Ascending aorta (tissue), 2 donors: ENCODE measurements around the gene CLIC3. TPM values are rescaled to one million over a fixed set of nuclear protein-coding genes. Genes with fewer than 3 reads are reported as not detected.

Experiments
- DNase-seq, 2 donors: peaks; one replicate each; pipeline ENCODE4 v3.0.0-alpha.2; 2019; ENCODE audit warnings: low spot score in 2 of 2
- H3K27ac ChIP-seq, 2 donors: fragments of 200-600 bp; sonication (generic); one replicate each; pipeline ENCODE4 v1.5.1; 2016 to 2017; ENCODE audit warnings: mild to moderate bottlenecking in 1 of 2
- H3K27me3 ChIP-seq: fragments of 200-600 bp; sonication (generic); one replicate; pipeline ENCODE4 v1.5.1; 2017
- H3K36me3 ChIP-seq, 2 donors: fragments of 200-600 bp; sonication (generic); one replicate each; pipeline ENCODE4 v1.5.1; 2016
- H3K4me1 ChIP-seq, 2 donors: fragments of 200-600 bp; sonication (generic); one replicate each; pipeline ENCODE4 v1.5.1; 2016 to 2017; ENCODE audit warnings: mild to moderate bottlenecking in 1 of 2
- H3K4me3 ChIP-seq, 2 donors: fragments of 200-600 bp; sonication (generic); one replicate each; pipeline ENCODE4 v1.5.1; 2016 to 2017; ENCODE audit warnings: mild to moderate bottlenecking in 1 of 2
- H3K9me3 ChIP-seq, 2 donors: fragments of 200-600 bp; sonication (generic); one replicate each; pipeline ENCODE4 v1.5.1; 2016
- CTCF ChIP-seq, 3 experiments: fragments of 200-600 bp in 2 of 3; fragments of 450-650 bp in 1 of 3; sonication (generic) in 2 of 3; IDR thresholded peaks; one replicate each; pipeline ENCODE4 v1.5.1; 2016 to 2019; ENCODE audit warnings: antibody characterized with exemption in 3 of 3, mild to moderate bottlenecking in 1 of 3, moderate library complexity in 1 of 3
- intact Hi-C: fragments of 100-400 bp; cut with DNase I; formaldehyde crosslinking; loops from one replicate; pipeline ENCODE4 v1.15.1; 2023
- total RNA-seq: library from RNA; depleted of rRNA; stranded (reverse); fragments of >200 nt; gene quantifications from one replicate; pipeline ENCODE4 v1.1.0, GENCODE V29; 2016

Gene CLIC3
- total RNA-seq, 1 donor from 2014 or later = 2.8 TPM

- Histone ChIP-seq H3K27ac (no peak overlapping the region), H3K27me3 (no peaks in the 10 kb centered on the region), H3K4me1 (peaks cover 7 to 8% of the 10 kb centered on the region in 2 donors), H3K36me3 (no peaks in the 10 kb centered on the region), H3K4me3 (no peak overlapping the region), H3K9me3 (no peaks in the 10 kb centered on the region)
- no peak for TF ChIP-seq CTCF (IDR thresholded peaks at IDR 0.05)
- intact Hi-C loops = no loop called here
- no peak for DNase-seq
Observed at GRCh38 chr9:136974817-136975535, 21.4 kb downstream of the CLIC3 start.

- intact Hi-C loops = no loop called here
- peaks cover 7 to 8% of the 10 kb centered on the region in 2 donors for H3K4me1 ChIP-seq
- H3K9me3 ChIP-seq = no peaks in the 10 kb centered on the region
- H3K36me3 ChIP-seq = no peaks in the 10 kb centered on the region
- H3K4me3 ChIP-seq = no peak overlapping the region
- no peak for TF ChIP-seq CTCF (IDR thresholded peaks at IDR 0.05)
- no peaks in the 10 kb centered on the region for H3K27me3 ChIP-seq
- DNase-seq = no peak
- no peak overlapping the region for H3K27ac ChIP-seq
Observed at GRCh38 chr9:136973618-136974617, 22.4 kb downstream of the CLIC3 start.

GRCh38 chr9:136972743-136973142 is 23.6 kb downstream of the CLIC3 start:
- H3K27ac ChIP-seq = no peak overlapping the region
- DNase-seq = no peak
- intact Hi-C loops = no loop called here

GRCh38 chr9:136972335-136972734 is 24.0 kb downstream of the CLIC3 start:
- H3K27me3 ChIP-seq = no peaks in the 10 kb centered on the region
- H3K4me1 ChIP-seq = no peaks in the 10 kb centered on the region
- TF ChIP-seq CTCF (IDR thresholded peaks at IDR 0.05) = no peak
- DNase-seq = no peak
- no peaks in the 10 kb centered on the region for H3K9me3 ChIP-seq
- H3K27ac ChIP-seq = no peak overlapping the region
- no peaks in the 10 kb centered on the region for H3K36me3 ChIP-seq
- no peak overlapping the region for H3K4me3 ChIP-seq
- intact Hi-C loops = no loop called here

More at GRCh38 chr9:136972743-136973142, 23.6 kb downstream of the CLIC3 start:
- no peak overlapping the region for H3K4me3 ChIP-seq
- H3K27me3 ChIP-seq = no peaks in the 10 kb centered on the region
- no peak for TF ChIP-seq CTCF (IDR thresholded peaks at IDR 0.05)
- no peaks in the 10 kb centered on the region for H3K9me3 ChIP-seq
- peaks cover 3% of the 10 kb centered on the region in 2 donors for H3K4me1 ChIP-seq
- no peaks in the 10 kb centered on the region for H3K36me3 ChIP-seq

GRCh38 chr9:136971746-136972145 is 24.6 kb downstream of the CLIC3 start:
- H3K4me3 ChIP-seq = no peak overlapping the region
- intact Hi-C loops = no loop called here
- H3K27ac ChIP-seq = no peak overlapping the region

More at GRCh38 chr9:136971746-136972145, 24.6 kb downstream of the CLIC3 start:
- no peaks in the 10 kb centered on the region for H3K9me3 ChIP-seq
- no peak for DNase-seq
- H3K36me3 ChIP-seq = no peaks in the 10 kb centered on the region
- no peak for TF ChIP-seq CTCF (IDR thresholded peaks at IDR 0.05)
- H3K4me1 ChIP-seq = no peaks in the 10 kb centered on the region
- H3K27me3 ChIP-seq = no peaks in the 10 kb centered on the region
